CD1c-positive myeloid dendritic cell (primary cell): ENCODE data around the gene ARID2.

Experiments used
- DNase-seq: peaks from one replicate; pipeline ENCODE4 v3.0.0-alpha.2; 2016; ENCODE audit errors: extremely low spot score

Gene ARID2

GRCh38 chr12:45762185-45763110, 32.9 kb downstream of the ARID2 start:
- no peak for DNase-seq

GRCh38 chr12:45763381-45763780, 33.9 kb downstream of the ARID2 start:
- no peak for DNase-seq

GRCh38 chr12:45768194-45768593, 38.7 kb downstream of the ARID2 start:
- DNase-seq, result no peak

- DNase-seq, result no peak
Measured at GRCh38 chr12:45773747-45774146, 44.2 kb downstream of the ARID2 start.

GRCh38 chr12:45774508-45775162, 45.1 kb downstream of the ARID2 start:
- no peak for DNase-seq

- DNase-seq, result no peak
Measured at GRCh38 chr12:45775465-45775864, 46.0 kb downstream of the ARID2 start.

- DNase-seq, result no peak
Measured at GRCh38 chr12:45775964-45776363, 46.5 kb downstream of the ARID2 start.

GRCh38 chr12:45779936-45780335, 50.4 kb downstream of the ARID2 start:
- no peak for DNase-seq

GRCh38 chr12:45781080-45781479, 51.6 kb downstream of the ARID2 start:
- DNase-seq, result no peak

GRCh38 chr12:45785315-45785714, 55.8 kb downstream of the ARID2 start:
- no peak for DNase-seq

GRCh38 chr12:45789025-45789424, 59.5 kb downstream of the ARID2 start:
- DNase-seq, result no peak

GRCh38 chr12:45794422-45794821, 64.9 kb downstream of the ARID2 start:
- DNase-seq, result no peak

- DNase-seq, result no peak
Measured at GRCh38 chr12:45801625-45802024, 72.1 kb downstream of the ARID2 start.

GRCh38 chr12:45803111-45803510, 73.6 kb downstream of the ARID2 start:
- no peak for DNase-seq

- DNase-seq, result no peak
Measured at GRCh38 chr12:45816652-45817051, 87.1 kb downstream of the ARID2 start.

GRCh38 chr12:45827974-45828373, 98.5 kb downstream of the ARID2 start:
- DNase-seq, result peak; percentile 9

GRCh38 chr12:45828402-45828801, 98.9 kb downstream of the ARID2 start:
- no peak for DNase-seq

GRCh38 chr12:45831590-45831989, 102.1 kb downstream of the ARID2 start:
- DNase-seq, result no peak

GRCh38 chr12:45833401-45833800, 103.9 kb downstream of the ARID2 start:
- DNase-seq, result no peak

- DNase-seq, result no peak
Measured at GRCh38 chr12:45834809-45835208, 105.3 kb downstream of the ARID2 start.

GRCh38 chr12:45839917-45840316, 110.4 kb downstream of the ARID2 start:
- DNase-seq, result no peak

GRCh38 chr12:45849289-45849688, 119.8 kb downstream of the ARID2 start:
- no peak for DNase-seq

- DNase-seq, result no peak
Measured at GRCh38 chr12:45850302-45850701, 120.8 kb downstream of the ARID2 start.
